WTC11 (cell line): ENCODE results near the gene NUDT21. TPM values are rescaled to one million over a fixed set of nuclear protein-coding genes. Genes with fewer than 3 reads are reported as not detected.

ENCODE experiments used
- ATAC-seq: fragments of 200-7000 bp; cut with Tn5 transposase; 2 replicates; pipeline ENCODE4 v1.10.0; 2021; ENCODE audit warnings: mild to moderate bottlenecking, moderate library complexity
- CTCF ChIA-PET: fragments of 300-600 bp; sonication (Branson Sonifier 250); formaldehyde crosslinking; loops from one replicate; lab custom pipeline; 2021; ENCODE audit warnings: antibody characterized with exemption; lab: Charles Lee
- POLR2A ChIA-PET: fragments of 350-600 bp; sonication (Branson Sonifier 250); formaldehyde crosslinking; loops from one replicate; lab custom pipeline; 2021; ENCODE audit warnings: antibody characterized with exemption; lab: Charles Lee
- DNase-seq: peaks from one replicate; pipeline ENCODE4 v3.0.0; 2021; ENCODE audit warnings: low spot score
- H3K27ac Mint-ChIP-seq: 2 replicates; pipeline ENCODE4 v1.8.0; 2021; ENCODE audit warnings: mixed read lengths
- H3K27me3 Mint-ChIP-seq: 2 replicates; pipeline ENCODE4 v1.8.0; 2021; ENCODE audit warnings: low read depth, mild to moderate bottlenecking, moderate library complexity, mixed read lengths
- H3K36me3 Mint-ChIP-seq: 2 replicates; pipeline ENCODE4 v1.8.0; 2021; ENCODE audit warnings: mixed read lengths
- H3K4me1 Mint-ChIP-seq: 2 replicates; pipeline ENCODE4 v1.8.0; 2022; ENCODE audit warnings: mixed read lengths
- H3K4me3 Mint-ChIP-seq: 2 replicates; pipeline ENCODE4 v1.8.0; 2021; ENCODE audit warnings: mild to moderate bottlenecking, moderate library complexity, mixed read lengths
- H3K9me3 Mint-ChIP-seq: 2 replicates; pipeline ENCODE4 v1.8.0; 2021; ENCODE audit warnings: mixed read lengths
- ATF1 ChIP-seq: sonication (generic); formaldehyde crosslinking; IDR thresholded peaks from 2 replicates; pipeline ENCODE4 v1.8.1; 2023; ENCODE audit warnings: mild to moderate bottlenecking, moderate library complexity, missing genetic modification reagents
- CREM ChIP-seq: sonication (generic); formaldehyde crosslinking; IDR thresholded peaks from 2 replicates; pipeline ENCODE4 v1.8.1; 2022; ENCODE audit warnings: mild to moderate bottlenecking, missing genetic modification reagents, moderate library complexity
- E2F5 ChIP-seq: sonication (generic); formaldehyde crosslinking; IDR thresholded peaks from 2 replicates; pipeline ENCODE4 v1.8.1; 2022; ENCODE audit warnings: mild to moderate bottlenecking, moderate library complexity, missing genetic modification reagents
- EMX1 ChIP-seq: fragments of 250-450 bp; sonication (Bioruptor Pico); IDR thresholded peaks from 2 replicates; pipeline ENCODE4 v1.8.0; 2021; ENCODE audit warnings: mild to moderate bottlenecking
- FOXK1 ChIP-seq: sonication (generic); formaldehyde crosslinking; IDR thresholded peaks from 2 replicates; pipeline ENCODE4 v1.8.0; 2022; ENCODE audit warnings: mild to moderate bottlenecking, moderate library complexity, missing genetic modification reagents
- GRHL2 ChIP-seq: fragments of 250-450 bp; sonication (Bioruptor Pico); IDR thresholded peaks from 2 replicates; pipeline ENCODE4 v1.8.0; 2022; ENCODE audit warnings: mild to moderate bottlenecking, moderate library complexity; ENCODE audit not compliant: insufficient replicate concordance, severe bottlenecking
- JAZF1 ChIP-seq: fragments of 250-450 bp; sonication (Bioruptor Pico); IDR thresholded peaks from 2 replicates; pipeline ENCODE4 v1.9.0; 2021; ENCODE audit warnings: moderate library complexity, mild to moderate bottlenecking, inconsistent platforms
- KAT7 ChIP-seq: sonication (generic); formaldehyde crosslinking; IDR thresholded peaks from 2 replicates; pipeline ENCODE4 v1.8.1; 2023; ENCODE audit warnings: missing genetic modification reagents, mild to moderate bottlenecking, borderline replicate concordance
- MXD4 ChIP-seq: fragments of 250-450 bp; sonication (Bioruptor Pico); IDR thresholded peaks from 2 replicates; pipeline ENCODE4 v1.8.0; 2021; ENCODE audit warnings: mild to moderate bottlenecking, moderate library complexity, borderline replicate concordance
- NR1H2 ChIP-seq: sonication (generic); formaldehyde crosslinking; IDR thresholded peaks from 2 replicates; pipeline ENCODE4 v1.9.0; 2021; ENCODE audit warnings: mild to moderate bottlenecking, moderate library complexity, missing genetic modification reagents
- PRRX2 ChIP-seq: fragments of 250-450 bp; sonication (Bioruptor Pico); IDR thresholded peaks from 2 replicates; pipeline ENCODE4 v1.8.0; 2021; ENCODE audit warnings: mild to moderate bottlenecking
- SP1 ChIP-seq: sonication (generic); formaldehyde crosslinking; conservative IDR thresholded peaks from 2 replicates; pipeline ENCODE4 v1.8.1; 2022; ENCODE audit warnings: missing genetic modification reagents
- ZNF232 ChIP-seq: sonication (generic); formaldehyde crosslinking; IDR thresholded peaks from 2 replicates; pipeline ENCODE4 v1.8.0; 2022; ENCODE audit warnings: mild to moderate bottlenecking, missing genetic modification reagents
- ZNF425 ChIP-seq: fragments of 250-450 bp; sonication (Bioruptor Pico); conservative IDR thresholded peaks from 2 replicates; pipeline ENCODE4 v1.9.0; 2021; ENCODE audit warnings: mild to moderate bottlenecking
- ZNF512 ChIP-seq: sonication (generic); formaldehyde crosslinking; IDR thresholded peaks from 2 replicates; pipeline ENCODE4 v1.8.1; 2022; ENCODE audit warnings: missing genetic modification reagents, borderline replicate concordance
- total RNA-seq: library from RNA; stranded (reverse); gene quantifications from 3 replicates; pipeline ENCODE4 v1.2.3, GENCODE V29; 2021
- TF ChIP-seq, protein P1 (sequence below): fragments of 250-450 bp; sonication (Bioruptor Pico); IDR thresholded peaks from 2 replicates; pipeline ENCODE4 v2.1.2; 2022; ENCODE audit warnings: mild to moderate bottlenecking, moderate library complexity
- TF ChIP-seq, protein P2 (sequence below): sonication (generic); formaldehyde crosslinking; IDR thresholded peaks from 2 replicates; pipeline ENCODE4 v1.8.0; 2023; ENCODE audit warnings: missing genetic modification reagents
- TF ChIP-seq, protein P3 (sequence below): sonication (generic); formaldehyde crosslinking; IDR thresholded peaks from 2 replicates; pipeline ENCODE4 v1.8.0; 2023; ENCODE audit warnings: missing genetic modification reagents, mild to moderate bottlenecking, borderline replicate concordance
- TF ChIP-seq, protein P4 (sequence below): fragments of 250-450 bp; sonication (Bioruptor Pico); IDR thresholded peaks from 2 replicates; pipeline ENCODE4 v1.9.0; 2021; ENCODE audit warnings: mild to moderate bottlenecking
- TF ChIP-seq, protein P5 (sequence below): sonication (generic); formaldehyde crosslinking; IDR thresholded peaks from 2 replicates; pipeline ENCODE4 v1.8.1; 2023; ENCODE audit warnings: mild to moderate bottlenecking, moderate library complexity, missing genetic modification reagents
- TF ChIP-seq, protein P6 (sequence below): sonication (generic); formaldehyde crosslinking; IDR thresholded peaks from 2 replicates; pipeline ENCODE4 v1.8.1; 2023; ENCODE audit warnings: mild to moderate bottlenecking, missing genetic modification reagents, moderate library complexity

NUDT21 gene
- total RNA-seq, 1 experiment from 2014 or later, result 263 TPM

- CTCF ChIA-PET, result interaction anchor here (1.9 kb wide), 1 partner anchor 13 kb away, joined by 6 read pairs; no protein-coding TSS in a partner anchor
- Mint-ChIP-seq H3K36me3 (peaks cover 14% of the 10 kb centered on the region), H3K9me3 (0 out of 2 replicates have a peak, but pooled peaks cover 7% of the 10 kb centered on the region), H3K4me1 (peaks cover 17% of the 10 kb centered on the region), H3K27me3 (no peaks in the 10 kb centered on the region), H3K27ac (no peak overlapping the region), H3K4me3 (no peak overlapping the region)
- DNase-seq, result no peak
- TF ChIP-seq, protein P1, sequence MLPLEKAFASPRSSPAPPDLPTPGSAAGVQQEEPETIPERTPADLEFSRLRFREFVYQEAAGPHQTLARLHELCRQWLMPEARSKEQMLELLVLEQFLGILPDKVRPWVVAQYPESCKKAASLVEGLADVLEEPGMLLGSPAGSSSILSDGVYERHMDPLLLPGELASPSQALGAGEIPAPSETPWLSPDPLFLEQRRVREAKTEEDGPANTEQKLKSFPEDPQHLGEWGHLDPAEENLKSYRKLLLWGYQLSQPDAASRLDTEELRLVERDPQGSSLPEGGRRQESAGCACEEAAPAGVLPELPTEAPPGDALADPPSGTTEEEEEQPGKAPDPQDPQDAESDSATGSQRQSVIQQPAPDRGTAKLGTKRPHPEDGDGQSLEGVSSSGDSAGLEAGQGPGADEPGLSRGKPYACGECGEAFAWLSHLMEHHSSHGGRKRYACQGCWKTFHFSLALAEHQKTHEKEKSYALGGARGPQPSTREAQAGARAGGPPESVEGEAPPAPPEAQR, result no peak
- TF ChIP-seq ZNF425, result no peak
- TF ChIP-seq, protein P2, sequence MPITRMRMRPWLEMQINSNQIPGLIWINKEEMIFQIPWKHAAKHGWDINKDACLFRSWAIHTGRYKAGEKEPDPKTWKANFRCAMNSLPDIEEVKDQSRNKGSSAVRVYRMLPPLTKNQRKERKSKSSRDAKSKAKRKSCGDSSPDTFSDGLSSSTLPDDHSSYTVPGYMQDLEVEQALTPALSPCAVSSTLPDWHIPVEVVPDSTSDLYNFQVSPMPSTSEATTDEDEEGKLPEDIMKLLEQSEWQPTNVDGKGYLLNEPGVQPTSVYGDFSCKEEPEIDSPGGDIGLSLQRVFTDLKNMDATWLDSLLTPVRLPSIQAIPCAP (CRISPR knock-in tag), result no peak
- POLR2A ChIA-PET, result no interaction called here
- no peak for ATAC-seq
Observed at GRCh38 chr16:56414366-56414765, 36.8 kb downstream of the NUDT21 start.

DNA sequence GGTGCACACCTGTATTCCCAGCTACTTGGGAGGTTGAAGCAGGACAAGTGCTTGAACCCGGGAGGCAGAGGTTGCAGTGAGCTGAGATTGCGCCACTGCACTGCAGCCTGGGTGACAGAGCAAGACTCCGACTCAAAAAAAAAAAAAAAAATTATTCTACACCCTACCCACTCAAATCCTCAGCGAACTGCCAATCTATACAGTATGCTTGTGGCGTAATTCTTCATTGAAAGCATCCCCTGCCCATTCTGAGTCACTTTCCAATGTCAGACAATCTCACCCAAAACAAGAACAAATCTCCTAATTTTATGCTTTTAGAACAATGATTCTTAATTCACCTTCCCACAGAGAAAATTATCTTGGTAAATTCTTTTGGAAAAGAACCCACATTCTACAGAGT, 37.8 kb downstream of the NUDT21 start:
- POLR2A ChIA-PET, result no interaction called here
- H3K9me3 Mint-ChIP-seq, result 0 out of 2 replicates have a peak, but pooled peaks cover 7% of the 10 kb centered on the region
- DNase-seq, result no peak
- peaks cover 22% of the 10 kb centered on the region for H3K36me3 Mint-ChIP-seq
- H3K27ac Mint-ChIP-seq, result no peak overlapping the region
- no peak for ATAC-seq
- CTCF ChIA-PET, result interaction anchor here (0.6 to 1.9 kb wide), 2 partner anchors 12 to 52 kb away, joined by 3 to 6 read pairs; no protein-coding TSS in a partner anchor
- H3K4me3 Mint-ChIP-seq, result no peak overlapping the region
- no peak for TF ChIP-seq KAT7 (CRISPR knock-in tag)
- TF ChIP-seq NR1H2 (CRISPR knock-in tag), result no peak
- TF ChIP-seq, protein P3, sequence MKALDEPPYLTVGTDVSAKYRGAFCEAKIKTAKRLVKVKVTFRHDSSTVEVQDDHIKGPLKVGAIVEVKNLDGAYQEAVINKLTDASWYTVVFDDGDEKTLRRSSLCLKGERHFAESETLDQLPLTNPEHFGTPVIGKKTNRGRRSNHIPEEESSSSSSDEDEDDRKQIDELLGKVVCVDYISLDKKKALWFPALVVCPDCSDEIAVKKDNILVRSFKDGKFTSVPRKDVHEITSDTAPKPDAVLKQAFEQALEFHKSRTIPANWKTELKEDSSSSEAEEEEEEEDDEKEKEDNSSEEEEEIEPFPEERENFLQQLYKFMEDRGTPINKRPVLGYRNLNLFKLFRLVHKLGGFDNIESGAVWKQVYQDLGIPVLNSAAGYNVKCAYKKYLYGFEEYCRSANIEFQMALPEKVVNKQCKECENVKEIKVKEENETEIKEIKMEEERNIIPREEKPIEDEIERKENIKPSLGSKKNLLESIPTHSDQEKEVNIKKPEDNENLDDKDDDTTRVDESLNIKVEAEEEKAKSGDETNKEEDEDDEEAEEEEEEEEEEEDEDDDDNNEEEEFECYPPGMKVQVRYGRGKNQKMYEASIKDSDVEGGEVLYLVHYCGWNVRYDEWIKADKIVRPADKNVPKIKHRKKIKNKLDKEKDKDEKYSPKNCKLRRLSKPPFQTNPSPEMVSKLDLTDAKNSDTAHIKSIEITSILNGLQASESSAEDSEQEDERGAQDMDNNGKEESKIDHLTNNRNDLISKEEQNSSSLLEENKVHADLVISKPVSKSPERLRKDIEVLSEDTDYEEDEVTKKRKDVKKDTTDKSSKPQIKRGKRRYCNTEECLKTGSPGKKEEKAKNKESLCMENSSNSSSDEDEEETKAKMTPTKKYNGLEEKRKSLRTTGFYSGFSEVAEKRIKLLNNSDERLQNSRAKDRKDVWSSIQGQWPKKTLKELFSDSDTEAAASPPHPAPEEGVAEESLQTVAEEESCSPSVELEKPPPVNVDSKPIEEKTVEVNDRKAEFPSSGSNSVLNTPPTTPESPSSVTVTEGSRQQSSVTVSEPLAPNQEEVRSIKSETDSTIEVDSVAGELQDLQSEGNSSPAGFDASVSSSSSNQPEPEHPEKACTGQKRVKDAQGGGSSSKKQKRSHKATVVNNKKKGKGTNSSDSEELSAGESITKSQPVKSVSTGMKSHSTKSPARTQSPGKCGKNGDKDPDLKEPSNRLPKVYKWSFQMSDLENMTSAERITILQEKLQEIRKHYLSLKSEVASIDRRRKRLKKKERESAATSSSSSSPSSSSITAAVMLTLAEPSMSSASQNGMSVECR (CRISPR knock-in tag), result no peak
- TF ChIP-seq PRRX2, result no peak
- TF ChIP-seq JAZF1 (CRISPR knock-in tag), result no peak
- no peak for TF ChIP-seq ZNF232 (CRISPR knock-in tag)
- no peak for TF ChIP-seq FOXK1 (CRISPR knock-in tag)
- TF ChIP-seq, protein P4, sequence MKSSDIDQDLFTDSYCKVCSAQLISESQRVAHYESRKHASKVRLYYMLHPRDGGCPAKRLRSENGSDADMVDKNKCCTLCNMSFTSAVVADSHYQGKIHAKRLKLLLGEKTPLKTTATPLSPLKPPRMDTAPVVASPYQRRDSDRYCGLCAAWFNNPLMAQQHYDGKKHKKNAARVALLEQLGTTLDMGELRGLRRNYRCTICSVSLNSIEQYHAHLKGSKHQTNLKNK (CRISPR knock-in tag), result no peak
- TF ChIP-seq CREM, result no peak
- no peak for TF ChIP-seq EMX1
- TF ChIP-seq ATF1 (CRISPR knock-in tag), result no peak
- no peak for TF ChIP-seq E2F5
- TF ChIP-seq MXD4 (CRISPR knock-in tag), result no peak
- no peak for TF ChIP-seq SP1 (CRISPR knock-in tag)
- TF ChIP-seq GRHL2 (CRISPR knock-in tag), result no peak
- TF ChIP-seq ZNF512, result no peak
- TF ChIP-seq, protein P5, sequence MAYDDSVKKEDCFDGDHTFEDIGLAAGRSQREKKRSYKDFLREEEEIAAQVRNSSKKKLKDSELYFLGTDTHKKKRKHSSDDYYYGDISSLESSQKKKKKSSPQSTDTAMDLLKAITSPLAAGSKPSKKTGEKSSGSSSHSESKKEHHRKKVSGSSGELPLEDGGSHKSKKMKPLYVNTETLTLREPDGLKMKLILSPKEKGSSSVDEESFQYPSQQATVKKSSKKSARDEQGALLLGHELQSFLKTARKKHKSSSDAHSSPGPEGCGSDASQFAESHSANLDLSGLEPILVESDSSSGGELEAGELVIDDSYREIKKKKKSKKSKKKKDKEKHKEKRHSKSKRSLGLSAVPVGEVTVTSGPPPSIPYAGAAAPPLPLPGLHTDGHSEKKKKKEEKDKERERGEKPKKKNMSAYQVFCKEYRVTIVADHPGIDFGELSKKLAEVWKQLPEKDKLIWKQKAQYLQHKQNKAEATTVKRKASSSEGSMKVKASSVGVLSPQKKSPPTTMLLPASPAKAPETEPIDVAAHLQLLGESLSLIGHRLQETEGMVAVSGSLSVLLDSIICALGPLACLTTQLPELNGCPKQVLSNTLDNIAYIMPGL (CRISPR knock-in tag), result no peak
- TF ChIP-seq, protein P6, sequence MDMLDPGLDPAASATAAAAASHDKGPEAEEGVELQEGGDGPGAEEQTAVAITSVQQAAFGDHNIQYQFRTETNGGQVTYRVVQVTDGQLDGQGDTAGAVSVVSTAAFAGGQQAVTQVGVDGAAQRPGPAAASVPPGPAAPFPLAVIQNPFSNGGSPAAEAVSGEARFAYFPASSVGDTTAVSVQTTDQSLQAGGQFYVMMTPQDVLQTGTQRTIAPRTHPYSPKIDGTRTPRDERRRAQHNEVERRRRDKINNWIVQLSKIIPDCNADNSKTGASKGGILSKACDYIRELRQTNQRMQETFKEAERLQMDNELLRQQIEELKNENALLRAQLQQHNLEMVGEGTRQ (CRISPR knock-in tag), result no peak
- H3K27me3 Mint-ChIP-seq, result no peaks in the 10 kb centered on the region
- peaks cover 20% of the 10 kb centered on the region for H3K4me1 Mint-ChIP-seq
